Neural cell (in vitro differentiated cells): ENCODE data around the gene DBF4.

Experiments
- EP300 ChIP-seq: fragments of 450-650 bp; conservative IDR thresholded peaks from 2 replicates; pipeline ENCODE4 v1.6.1; 2014; ENCODE audit warnings: antibody characterized with exemption, mild to moderate bottlenecking, moderate library complexity; ENCODE audit not compliant: poor library complexity, severe bottlenecking
- EZH2 ChIP-seq: fragments of 200-600, 300-800 bp; shearing (Covaris generic), sonication (generic); IDR thresholded peaks from 2 replicates; pipeline ENCODE4 v1.6.1; 2014; ENCODE audit warnings: antibody characterized with exemption, low read length, borderline replicate concordance, mild to moderate bottlenecking; ENCODE audit not compliant: insufficient read depth, poor library complexity, severe bottlenecking
- MXI1 ChIP-seq: fragments of 450-650 bp; conservative IDR thresholded peaks from 2 replicates; pipeline ENCODE4 v1.6.1; 2014; ENCODE audit warnings: antibody characterized with exemption, mild to moderate bottlenecking; ENCODE audit not compliant: poor library complexity, severe bottlenecking
- POLR2AphosphoS5 ChIP-seq: IDR thresholded peaks from 2 replicates; pipeline ENCODE4 v1.6.1; 2012
- RAD21 ChIP-seq: fragments of 450-650 bp; conservative IDR thresholded peaks from 2 replicates; pipeline ENCODE4 v1.6.1; 2014; ENCODE audit warnings: antibody characterized with exemption, mild to moderate bottlenecking, moderate library complexity
- TAF1 ChIP-seq: IDR thresholded peaks from 2 replicates; pipeline ENCODE4 v1.6.1; 2012; ENCODE audit warnings: low read depth
- TF ChIP-seq, protein P1 (sequence below): fragments of 450-650 bp; IDR thresholded peaks from 2 replicates; pipeline ENCODE4 v1.5.1; 2014; ENCODE audit warnings: antibody characterized with exemption, mild to moderate bottlenecking, moderate library complexity; ENCODE audit not compliant: poor library complexity, severe bottlenecking
- TF ChIP-seq, protein P2 (sequence below): IDR thresholded peaks from 2 replicates; pipeline ENCODE4 v1.6.1; 2012; ENCODE audit warnings: borderline replicate concordance

DNA sequence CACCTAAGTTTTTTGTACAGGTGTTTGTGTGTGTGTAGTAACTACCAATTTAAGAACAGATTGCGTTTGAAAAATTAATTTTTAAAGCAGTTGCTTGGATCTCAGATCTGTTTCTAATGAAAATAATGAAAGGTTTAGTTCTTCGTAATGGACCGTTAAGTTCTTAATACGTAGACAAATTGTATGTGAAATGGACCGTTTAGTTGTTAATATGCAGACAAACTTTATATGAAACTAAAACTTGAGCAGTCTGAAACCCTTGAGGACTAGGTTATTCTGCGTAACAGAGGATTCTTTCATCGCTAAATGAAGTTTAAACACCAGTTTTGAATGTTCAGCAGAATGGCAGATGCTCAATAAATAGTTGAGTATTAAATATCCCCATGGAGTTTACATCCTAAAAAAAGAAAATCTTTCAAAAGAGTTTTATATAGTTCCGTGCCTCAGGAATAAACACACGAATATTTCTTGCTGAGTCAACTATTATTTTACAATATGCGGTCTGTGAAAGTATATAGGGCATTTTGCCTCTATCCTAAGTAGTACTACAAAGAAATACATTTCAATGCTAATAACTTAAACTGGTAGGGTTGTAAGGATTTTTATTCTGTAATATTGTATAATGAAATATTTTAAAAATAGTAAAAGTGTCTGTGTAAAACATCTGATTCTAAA lies 1.2 kb downstream of the DBF4 start:
- TF ChIP-seq, protein P1, sequence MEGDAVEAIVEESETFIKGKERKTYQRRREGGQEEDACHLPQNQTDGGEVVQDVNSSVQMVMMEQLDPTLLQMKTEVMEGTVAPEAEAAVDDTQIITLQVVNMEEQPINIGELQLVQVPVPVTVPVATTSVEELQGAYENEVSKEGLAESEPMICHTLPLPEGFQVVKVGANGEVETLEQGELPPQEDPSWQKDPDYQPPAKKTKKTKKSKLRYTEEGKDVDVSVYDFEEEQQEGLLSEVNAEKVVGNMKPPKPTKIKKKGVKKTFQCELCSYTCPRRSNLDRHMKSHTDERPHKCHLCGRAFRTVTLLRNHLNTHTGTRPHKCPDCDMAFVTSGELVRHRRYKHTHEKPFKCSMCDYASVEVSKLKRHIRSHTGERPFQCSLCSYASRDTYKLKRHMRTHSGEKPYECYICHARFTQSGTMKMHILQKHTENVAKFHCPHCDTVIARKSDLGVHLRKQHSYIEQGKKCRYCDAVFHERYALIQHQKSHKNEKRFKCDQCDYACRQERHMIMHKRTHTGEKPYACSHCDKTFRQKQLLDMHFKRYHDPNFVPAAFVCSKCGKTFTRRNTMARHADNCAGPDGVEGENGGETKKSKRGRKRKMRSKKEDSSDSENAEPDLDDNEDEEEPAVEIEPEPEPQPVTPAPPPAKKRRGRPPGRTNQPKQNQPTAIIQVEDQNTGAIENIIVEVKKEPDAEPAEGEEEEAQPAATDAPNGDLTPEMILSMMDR = no peak
- TF ChIP-seq MXI1 (no peak), EZH2 (no peak), EP300 (no peak), RAD21 (no peak), POLR2AphosphoS5 (no peak), TAF1 (no peak)
- TF ChIP-seq, protein P2, sequence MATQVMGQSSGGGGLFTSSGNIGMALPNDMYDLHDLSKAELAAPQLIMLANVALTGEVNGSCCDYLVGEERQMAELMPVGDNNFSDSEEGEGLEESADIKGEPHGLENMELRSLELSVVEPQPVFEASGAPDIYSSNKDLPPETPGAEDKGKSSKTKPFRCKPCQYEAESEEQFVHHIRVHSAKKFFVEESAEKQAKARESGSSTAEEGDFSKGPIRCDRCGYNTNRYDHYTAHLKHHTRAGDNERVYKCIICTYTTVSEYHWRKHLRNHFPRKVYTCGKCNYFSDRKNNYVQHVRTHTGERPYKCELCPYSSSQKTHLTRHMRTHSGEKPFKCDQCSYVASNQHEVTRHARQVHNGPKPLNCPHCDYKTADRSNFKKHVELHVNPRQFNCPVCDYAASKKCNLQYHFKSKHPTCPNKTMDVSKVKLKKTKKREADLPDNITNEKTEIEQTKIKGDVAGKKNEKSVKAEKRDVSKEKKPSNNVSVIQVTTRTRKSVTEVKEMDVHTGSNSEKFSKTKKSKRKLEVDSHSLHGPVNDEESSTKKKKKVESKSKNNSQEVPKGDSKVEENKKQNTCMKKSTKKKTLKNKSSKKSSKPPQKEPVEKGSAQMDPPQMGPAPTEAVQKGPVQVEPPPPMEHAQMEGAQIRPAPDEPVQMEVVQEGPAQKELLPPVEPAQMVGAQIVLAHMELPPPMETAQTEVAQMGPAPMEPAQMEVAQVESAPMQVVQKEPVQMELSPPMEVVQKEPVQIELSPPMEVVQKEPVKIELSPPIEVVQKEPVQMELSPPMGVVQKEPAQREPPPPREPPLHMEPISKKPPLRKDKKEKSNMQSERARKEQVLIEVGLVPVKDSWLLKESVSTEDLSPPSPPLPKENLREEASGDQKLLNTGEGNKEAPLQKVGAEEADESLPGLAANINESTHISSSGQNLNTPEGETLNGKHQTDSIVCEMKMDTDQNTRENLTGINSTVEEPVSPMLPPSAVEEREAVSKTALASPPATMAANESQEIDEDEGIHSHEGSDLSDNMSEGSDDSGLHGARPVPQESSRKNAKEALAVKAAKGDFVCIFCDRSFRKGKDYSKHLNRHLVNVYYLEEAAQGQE = no peak
